HG03342 (cell line): ENCODE measurements around the gene ABCA2.
"Not testable (repeated sequence)": the region's sequence is repeated elsewhere in the genome, so short reads cannot be mapped to it uniquely, and the experiment has no call there.

Source experiments
- ATAC-seq: cut with Tn5 transposase; IDR thresholded peaks from one replicate; pipeline ENCODE4 v1.9.1; 2021; ENCODE audit warnings: mild to moderate bottlenecking, moderate library complexity; ENCODE audit not compliant: unreplicated experiment

ABCA2 gene

GRCh38 chr9:137064027-137064879 lies 36.2 kb upstream of the ABCA2 start:
- ATAC-seq: no peak

- ATAC-seq: no peak
Measured at GRCh38 chr9:137063311-137064026, 35.4 kb upstream of the ABCA2 start.

- not testable (repeated sequence) for ATAC-seq
Measured at GRCh38 chr9:137062798-137063197, 34.8 kb upstream of the ABCA2 start.

GRCh38 chr9:137062384-137062783 lies 34.3 kb upstream of the ABCA2 start:
- no peak for ATAC-seq

- ATAC-seq: no peak
Measured at GRCh38 chr9:137058521-137059234, 30.6 kb upstream of the ABCA2 start.

- ATAC-seq: no peak
Measured at GRCh38 chr9:137057545-137057944, 29.5 kb upstream of the ABCA2 start.

- ATAC-seq: no peak
Measured at GRCh38 chr9:137056739-137057415, 28.8 kb upstream of the ABCA2 start.

GRCh38 chr9:137055385-137056364 lies 27.6 kb upstream of the ABCA2 start:
- ATAC-seq: no peak

GRCh38 chr9:137054932-137055384 lies 26.9 kb upstream of the ABCA2 start:
- ATAC-seq: no peak

- no peak for ATAC-seq
Measured at GRCh38 chr9:137053944-137054931, 26.2 kb upstream of the ABCA2 start, which contains the start of gene ENTPD2. TSS of gene ENTPD2 (minus strand) at chr9:137054061. CDS start at chr9:137053997, 64 bp downstream.

GRCh38 chr9:137052998-137053943 lies 25.2 kb upstream of the ABCA2 start:
- ATAC-seq: no peak

- ATAC-seq: no peak
Measured at GRCh38 chr9:137052293-137052692, 24.3 kb upstream of the ABCA2 start.

GRCh38 chr9:137051145-137051724 lies 23.2 kb upstream of the ABCA2 start:
- no peak for ATAC-seq

GRCh38 chr9:137050570-137050969 lies 22.5 kb upstream of the ABCA2 start:
- no peak for ATAC-seq

- ATAC-seq: no peak
Measured at GRCh38 chr9:137049544-137050449, 21.8 kb upstream of the ABCA2 start.
